Upper lobe of left lung (tissue), 4 donors: Measurements from ENCODE around the gene PSAT1.

Experiments used
- CTCF ChIP-seq, 6 experiments: fragments of 450-650 bp in 4 of 6; fragments of 200-600 bp in 2 of 6; sonication (generic) in 2 of 6; IDR thresholded peaks; one replicate each; pipeline ENCODE4 v1.5.1; 2016 to 2019; ENCODE audit warnings: antibody characterized with exemption in 6 of 6
- EP300 ChIP-seq, 4 donors: sonication (generic); formaldehyde crosslinking; IDR thresholded peaks; one replicate each; pipeline ENCODE4 v1.5.1; 2017; ENCODE audit warnings: antibody characterized with exemption in 4 of 4, control low read depth in 2 of 4
- POLR2AphosphoS5 ChIP-seq, 2 donors: sonication (generic); formaldehyde crosslinking; IDR thresholded peaks; one replicate each; pipeline ENCODE4 v1.5.1; 2017; ENCODE audit warnings: antibody characterized with exemption in 2 of 2

GRCh38 chr9:78300209-78300608 lies 3.3 kb downstream of the PSAT1 start:
- TF ChIP-seq CTCF (IDR thresholded peaks at IDR 0.05) = no peak
- TF ChIP-seq POLR2AphosphoS5 (IDR thresholded peaks at IDR 0.05) = no peak
- no peak for TF ChIP-seq EP300 (IDR thresholded peaks at IDR 0.05)
